G401.6 (cell line): ENCODE results near the gene SPECC1.
"Not testable (repeated sequence)": the region's sequence is repeated elsewhere in the genome, so short reads cannot be mapped to it uniquely, and the experiment has no call there.

Experiments used
- FAIRE-seq: peaks from 2 replicates; lab custom pipeline; 2012; peaks lifted over from hg19 to GRCh38; lab: Jason Lieb, UNC

Gene SPECC1, protein sequence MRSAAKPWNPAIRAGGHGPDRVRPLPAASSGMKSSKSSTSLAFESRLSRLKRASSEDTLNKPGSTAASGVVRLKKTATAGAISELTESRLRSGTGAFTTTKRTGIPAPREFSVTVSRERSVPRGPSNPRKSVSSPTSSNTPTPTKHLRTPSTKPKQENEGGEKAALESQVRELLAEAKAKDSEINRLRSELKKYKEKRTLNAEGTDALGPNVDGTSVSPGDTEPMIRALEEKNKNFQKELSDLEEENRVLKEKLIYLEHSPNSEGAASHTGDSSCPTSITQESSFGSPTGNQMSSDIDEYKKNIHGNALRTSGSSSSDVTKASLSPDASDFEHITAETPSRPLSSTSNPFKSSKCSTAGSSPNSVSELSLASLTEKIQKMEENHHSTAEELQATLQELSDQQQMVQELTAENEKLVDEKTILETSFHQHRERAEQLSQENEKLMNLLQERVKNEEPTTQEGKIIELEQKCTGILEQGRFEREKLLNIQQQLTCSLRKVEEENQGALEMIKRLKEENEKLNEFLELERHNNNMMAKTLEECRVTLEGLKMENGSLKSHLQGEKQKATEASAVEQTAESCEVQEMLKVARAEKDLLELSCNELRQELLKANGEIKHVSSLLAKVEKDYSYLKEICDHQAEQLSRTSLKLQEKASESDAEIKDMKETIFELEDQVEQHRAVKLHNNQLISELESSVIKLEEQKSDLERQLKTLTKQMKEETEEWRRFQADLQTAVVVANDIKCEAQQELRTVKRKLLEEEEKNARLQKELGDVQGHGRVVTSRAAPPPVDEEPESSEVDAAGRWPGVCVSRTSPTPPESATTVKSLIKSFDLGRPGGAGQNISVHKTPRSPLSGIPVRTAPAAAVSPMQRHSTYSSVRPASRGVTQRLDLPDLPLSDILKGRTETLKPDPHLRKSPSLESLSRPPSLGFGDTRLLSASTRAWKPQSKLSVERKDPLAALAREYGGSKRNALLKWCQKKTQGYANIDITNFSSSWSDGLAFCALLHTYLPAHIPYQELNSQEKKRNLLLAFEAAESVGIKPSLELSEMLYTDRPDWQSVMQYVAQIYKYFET

DNA sequence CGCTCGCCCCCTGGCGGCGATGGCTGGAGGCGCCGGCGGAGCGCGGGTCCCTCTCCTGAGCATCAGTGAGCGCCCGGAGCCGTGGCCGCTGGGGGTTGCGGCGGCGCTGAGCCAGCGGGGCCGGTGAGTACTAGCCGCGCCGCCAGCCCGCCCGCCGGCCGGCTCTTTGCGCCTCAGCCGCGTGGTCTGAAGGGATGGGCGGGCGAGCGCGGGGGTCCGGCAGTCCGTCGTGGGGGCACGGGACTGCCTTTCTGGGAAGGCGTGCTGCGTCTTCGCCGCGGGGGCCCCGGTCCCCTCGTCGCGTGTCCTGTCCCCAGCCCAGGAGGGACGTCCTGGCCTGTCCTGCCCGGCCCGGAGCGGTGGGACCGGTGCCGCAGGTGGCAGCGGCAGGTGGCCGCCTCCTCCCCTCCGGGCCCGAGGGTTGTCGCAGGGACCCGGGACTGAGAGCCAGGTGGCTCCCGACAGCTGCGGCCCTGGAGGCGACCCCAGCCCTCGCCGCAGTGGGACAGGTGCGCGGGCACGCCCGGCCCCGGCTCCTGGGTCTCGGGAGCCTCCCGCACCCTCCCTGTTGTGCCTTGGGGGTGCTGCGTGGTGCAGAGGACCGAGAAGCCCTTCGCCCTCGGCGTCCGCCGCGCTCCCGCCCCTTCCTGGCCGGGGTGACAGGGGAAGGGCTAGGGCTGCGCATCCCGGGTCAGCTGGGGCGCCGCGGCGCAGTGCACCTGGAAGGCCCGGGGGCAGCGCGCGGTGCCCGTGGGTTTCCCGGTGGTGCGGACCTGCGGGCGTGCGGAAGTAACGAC, at the start of gene SPECC1:
SPECC1 (plus strand) TSS at position 58 of the 797 bp plus-strand sequence. CDS start 87,293 bp downstream, outside the sequence.
- no peak for FAIRE-seq

DNA sequence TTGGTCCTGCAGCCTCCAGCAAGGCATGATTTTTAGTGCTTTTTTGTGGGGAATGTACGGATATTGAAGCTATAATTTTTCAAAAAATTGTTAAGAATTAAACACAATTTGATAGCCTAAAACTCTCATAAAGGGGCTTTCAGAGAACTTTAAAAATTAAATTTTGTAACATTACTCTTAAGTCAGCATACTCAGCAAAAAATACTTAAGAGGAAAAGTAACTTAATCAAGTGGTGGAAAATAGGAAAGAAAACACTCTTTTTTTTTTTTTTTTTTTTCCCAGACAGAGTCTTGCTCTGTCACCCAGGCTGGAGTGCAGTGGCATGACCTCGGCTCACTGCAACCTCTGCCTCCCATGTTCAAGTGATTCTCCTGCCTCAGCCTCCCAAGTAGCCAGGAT, 46.2 kb upstream of the SPECC1 start:
- not testable (repeated sequence) for FAIRE-seq

GRCh38 chr17:19973156-19973555, 36.0 kb upstream of the SPECC1 start:
- FAIRE-seq = no peak

DNA sequence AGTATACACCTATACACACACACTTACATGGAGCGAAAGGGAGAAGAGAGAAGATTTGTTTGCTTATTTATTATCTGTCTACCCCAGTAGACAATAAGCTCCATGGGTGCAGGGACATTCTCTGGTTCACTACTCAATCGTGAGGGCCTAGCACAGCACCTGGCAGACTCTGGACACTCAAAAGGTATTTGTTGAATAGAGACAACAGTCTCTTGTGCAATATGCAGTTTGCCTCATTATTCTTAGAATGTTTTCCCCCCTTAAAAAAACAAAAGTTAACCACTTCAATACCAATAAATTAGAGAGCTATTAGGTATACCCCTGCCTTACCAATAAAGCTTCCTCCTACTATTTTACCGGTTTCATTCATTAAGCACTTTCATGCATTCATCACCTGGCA, 33.6 kb upstream of the SPECC1 start:
- no peak for FAIRE-seq

DNA sequence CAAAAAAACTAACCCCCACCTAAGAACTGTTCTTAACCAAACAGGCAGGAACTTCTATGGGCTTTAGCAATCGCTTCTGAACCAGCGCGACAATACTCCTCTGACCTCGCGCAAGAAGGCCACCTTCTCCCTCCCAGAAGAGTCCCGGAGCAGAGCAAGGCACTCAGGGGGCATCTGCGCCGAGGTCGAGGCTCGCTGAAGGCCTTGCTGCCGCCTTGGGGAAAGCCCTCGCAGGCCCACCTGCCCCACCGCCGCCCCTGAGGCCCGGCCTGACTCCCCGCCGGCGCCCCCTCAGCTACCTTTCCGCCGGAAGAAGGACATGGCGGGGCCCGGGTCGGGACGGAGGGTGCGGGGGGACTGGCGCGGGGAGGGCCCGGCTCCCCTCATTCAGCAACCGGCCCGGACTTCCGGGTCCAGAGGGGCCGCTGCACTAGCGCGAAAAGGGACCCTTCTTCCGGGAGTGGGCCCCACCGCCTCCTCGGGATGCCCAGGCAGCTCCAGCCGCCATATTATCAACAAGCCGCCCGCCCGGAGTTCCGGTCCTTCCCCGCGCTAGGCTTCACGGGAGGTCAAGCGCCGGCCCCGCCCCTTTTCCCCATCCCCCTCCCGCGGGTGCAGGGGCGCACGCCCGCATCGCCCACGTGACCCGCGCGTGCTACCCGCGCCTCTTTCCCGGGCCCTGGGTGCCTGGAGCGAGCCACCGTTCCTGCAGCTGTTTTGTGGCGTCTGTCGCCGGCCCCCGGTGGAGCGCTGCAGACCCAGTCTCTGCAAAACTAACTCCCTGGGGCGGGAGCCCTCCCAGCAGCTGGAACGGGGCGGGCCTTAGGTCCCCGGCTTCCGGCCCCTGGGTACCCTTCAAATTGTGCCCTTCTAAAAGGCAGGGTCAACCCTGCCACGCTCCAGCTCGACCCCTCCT, 31.6 kb upstream of the SPECC1 start, which contains the start of gene AKAP10:
AKAP10 (minus strand) TSS at position 536 of the 916 bp plus-strand sequence; CDS start at position 387, 149 bp downstream.
- no peak for FAIRE-seq

- FAIRE-seq = no peak
Measured at GRCh38 chr17:19978209-19978802, 30.9 kb upstream of the SPECC1 start.

DNA sequence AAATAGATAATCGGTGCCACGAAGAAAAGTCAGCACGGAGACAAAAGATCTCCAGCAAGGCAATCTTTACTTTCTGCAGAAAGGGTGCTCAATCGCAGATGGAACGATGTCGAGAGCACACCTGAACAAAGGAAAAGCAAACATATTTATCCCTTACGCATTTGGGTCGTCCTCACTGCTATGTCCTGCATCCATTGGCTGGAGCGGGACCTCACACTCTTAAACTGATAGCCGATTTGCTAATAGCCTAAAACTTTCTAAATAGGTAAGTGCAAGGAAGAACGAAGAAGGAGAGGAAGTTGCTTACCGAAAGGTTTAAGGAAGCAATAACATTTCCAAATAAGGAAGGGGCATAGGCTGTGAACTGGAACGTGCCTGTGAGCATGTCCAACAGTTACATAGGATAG, 30.4 kb upstream of the SPECC1 start:
- FAIRE-seq = no peak

DNA sequence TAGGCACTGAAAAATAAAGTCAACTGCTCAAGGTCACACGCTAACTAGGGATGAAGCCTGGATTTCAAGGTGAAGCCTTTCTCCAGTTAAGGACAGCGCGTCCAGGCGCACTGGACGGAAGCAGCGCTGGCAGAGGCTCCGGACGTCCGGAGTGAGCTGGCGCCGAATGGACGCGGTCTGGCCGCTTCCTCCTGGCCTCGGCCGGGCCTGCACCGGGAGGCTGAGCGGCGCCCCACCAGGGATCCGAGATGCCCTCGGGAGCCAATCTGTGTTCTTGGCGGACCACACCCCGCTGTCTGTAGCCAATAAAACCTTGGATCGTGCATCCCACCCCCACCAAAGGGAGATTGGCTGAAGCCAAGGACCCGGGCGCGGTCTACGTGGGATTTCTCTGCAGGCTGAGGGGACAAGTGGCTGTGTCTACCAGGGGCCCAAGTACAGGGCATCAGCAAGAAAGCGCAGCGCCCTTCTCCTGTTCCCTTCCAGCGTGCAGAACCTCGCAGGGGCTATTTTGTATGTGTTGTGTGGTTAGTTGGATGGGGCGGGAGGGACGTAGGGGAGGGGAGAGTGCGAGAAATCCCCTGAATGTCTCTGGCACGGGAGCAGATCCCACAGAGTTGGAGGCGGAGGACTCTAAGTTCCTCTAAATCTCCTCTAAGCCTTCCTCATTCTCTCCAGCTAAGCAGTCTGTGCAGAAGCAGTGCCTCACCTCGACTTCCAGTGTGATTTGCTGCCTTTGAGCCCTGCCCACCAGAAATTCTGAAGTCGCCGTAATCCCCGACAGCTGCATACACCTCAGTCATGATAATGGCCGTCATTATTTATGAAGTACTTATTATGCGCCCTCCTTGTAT, 29.0 kb upstream of the SPECC1 start:
- no peak for FAIRE-seq

DNA sequence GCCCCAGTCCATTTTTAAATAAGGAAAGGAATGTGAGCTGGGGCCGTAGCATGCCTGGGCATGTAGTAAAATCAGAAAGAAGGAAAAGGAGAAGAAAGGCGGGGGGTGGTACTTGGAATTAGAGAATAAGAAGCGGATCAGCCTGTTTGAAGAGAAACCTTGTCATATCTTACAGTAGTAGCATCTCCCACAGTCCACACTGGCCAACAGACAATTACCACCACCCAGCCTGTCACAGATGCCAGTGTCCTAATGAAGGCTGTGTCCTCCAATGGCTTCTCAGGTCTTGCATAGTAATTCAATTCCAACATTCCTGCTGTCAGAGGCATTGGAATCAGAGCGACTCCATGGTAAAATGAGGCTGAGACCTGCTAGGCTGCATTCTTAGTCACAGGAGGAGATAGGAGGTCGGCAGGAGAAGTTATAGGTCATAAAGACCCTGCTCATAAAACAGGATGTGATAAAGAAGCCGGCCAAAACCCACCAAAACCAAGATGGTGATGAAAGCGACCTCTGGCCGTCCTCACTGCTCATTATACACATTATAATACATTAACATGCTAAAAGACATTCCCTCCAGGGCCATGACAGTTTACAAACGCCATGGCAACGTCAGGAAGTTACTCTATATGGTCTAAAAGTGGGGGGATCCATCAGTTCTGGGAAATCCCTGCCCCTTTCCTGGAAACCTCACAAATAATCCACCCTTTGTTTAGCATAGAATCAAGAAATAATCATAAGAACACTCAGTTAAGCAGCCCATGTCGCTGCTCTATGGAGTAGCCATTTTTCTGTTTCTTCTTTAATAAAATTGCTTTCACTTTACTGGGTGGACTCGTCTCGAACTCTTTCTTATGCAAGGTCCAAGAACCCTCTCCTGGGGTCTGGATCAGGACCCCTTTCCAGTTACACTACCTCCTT, 22.0 kb upstream of the SPECC1 start:
- no peak for FAIRE-seq

DNA sequence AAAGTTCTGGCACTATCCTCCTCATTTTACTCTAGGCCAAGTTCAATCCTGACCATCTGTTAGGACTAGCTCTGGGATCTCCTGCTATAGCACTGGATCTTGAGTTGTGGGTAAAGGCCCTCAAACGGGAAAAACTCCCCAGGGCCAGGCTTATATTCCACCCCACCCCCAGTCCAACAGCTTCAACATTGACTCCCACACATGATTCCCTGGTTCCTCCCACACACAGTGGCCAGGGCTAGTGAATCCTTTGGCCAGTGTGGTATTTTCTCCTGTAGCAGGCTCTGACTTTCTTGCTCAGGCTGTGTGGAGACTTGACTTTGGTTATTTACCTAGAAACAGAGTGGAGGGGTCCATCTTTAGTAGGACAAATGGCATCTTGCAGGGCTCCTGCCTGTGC, 21.3 kb upstream of the SPECC1 start:
- FAIRE-seq = no peak

- no peak for FAIRE-seq
Measured at GRCh38 chr17:19991252-19991885, 17.8 kb upstream of the SPECC1 start.

DNA sequence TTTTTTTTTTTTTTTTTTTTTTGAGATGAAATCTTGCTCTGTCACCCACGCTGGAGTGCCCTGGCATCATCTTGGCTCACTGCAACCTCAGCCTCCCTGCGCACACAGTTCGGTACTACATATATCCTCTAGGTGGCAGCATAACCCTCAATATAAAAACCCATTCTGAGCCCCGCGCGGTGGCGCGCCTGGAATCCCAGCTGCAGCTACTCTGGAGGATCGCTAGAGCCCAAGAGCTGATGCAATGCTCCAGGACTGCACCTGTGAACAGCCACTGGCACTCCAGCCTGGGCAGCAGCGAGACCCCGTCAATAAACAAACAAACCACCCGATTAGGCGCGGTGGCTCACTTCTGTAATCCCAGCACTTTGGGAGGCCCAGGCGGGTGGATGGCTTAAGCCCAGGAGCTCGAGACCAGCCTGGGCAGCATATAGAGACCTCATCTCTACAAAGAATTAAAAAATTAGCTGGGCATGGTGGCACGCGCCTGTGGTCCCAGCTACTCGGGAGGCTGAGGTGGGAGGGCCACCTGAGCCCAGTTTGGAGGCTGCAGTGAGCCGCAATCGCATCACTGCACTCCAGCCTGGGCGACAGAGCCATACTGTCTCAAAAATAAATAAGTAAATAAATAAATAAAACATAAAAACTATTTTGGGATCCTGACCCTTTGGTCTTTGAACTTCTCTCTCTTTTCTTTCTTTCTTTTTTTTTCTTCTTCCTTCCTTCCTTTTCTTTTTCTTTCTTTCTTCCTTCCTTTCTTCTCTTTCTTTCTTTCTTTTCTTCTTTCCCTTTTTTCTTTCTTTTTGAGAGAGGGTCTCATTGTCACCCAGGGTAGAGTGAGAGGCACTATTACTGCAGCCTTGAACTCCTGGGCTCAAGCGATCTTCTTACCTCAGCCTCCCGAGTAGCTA, 16.1 kb upstream of the SPECC1 start:
- peak; percentile 94 for FAIRE-seq

- no peak for FAIRE-seq
Measured at GRCh38 chr17:19996086-19996485, 13.1 kb upstream of the SPECC1 start.

GRCh38 chr17:19996502-19996901, 12.7 kb upstream of the SPECC1 start:
- no peak for FAIRE-seq

GRCh38 chr17:20008242-20009051, 712 bp upstream of the SPECC1 start:
- no peak for FAIRE-seq

DNA sequence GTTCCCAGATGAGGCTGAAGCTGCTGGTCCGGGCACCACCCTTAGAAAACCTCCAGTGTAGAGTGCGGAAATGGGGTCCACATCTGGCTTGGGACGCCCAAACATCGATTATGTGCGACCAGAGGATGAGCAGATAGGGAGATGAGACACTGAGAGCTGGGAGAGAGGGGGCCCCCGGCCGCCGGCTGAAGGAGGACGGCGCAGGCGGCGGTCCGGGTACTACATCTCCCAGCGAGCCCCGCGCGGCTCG, 182 bp upstream of the SPECC1 start:
- no peak for FAIRE-seq
